ENCODE results near the gene ZNF322.

The ZNF322 gene

GRCh38 chr6:26588965-26589364, 70.6 kb downstream of the ZNF322 start:
- TF ChIP-seq, protein P1, sequence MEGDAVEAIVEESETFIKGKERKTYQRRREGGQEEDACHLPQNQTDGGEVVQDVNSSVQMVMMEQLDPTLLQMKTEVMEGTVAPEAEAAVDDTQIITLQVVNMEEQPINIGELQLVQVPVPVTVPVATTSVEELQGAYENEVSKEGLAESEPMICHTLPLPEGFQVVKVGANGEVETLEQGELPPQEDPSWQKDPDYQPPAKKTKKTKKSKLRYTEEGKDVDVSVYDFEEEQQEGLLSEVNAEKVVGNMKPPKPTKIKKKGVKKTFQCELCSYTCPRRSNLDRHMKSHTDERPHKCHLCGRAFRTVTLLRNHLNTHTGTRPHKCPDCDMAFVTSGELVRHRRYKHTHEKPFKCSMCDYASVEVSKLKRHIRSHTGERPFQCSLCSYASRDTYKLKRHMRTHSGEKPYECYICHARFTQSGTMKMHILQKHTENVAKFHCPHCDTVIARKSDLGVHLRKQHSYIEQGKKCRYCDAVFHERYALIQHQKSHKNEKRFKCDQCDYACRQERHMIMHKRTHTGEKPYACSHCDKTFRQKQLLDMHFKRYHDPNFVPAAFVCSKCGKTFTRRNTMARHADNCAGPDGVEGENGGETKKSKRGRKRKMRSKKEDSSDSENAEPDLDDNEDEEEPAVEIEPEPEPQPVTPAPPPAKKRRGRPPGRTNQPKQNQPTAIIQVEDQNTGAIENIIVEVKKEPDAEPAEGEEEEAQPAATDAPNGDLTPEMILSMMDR (IDR thresholded peaks at IDR 0.05; ENCODE audit: control extremely low read depth, extremely low read depth, low read depth, missing control alignments) = no peak
- ChIA-PET CTCF (interaction anchor here (0.8 to 1.6 kb wide), 3 partner anchors 12 to 247 kb away, joined by 3 read pairs; no protein-coding TSS in a partner anchor), POLR2A (no interaction called here)
- no peak for DNase-seq (ENCODE audit: extremely low spot score)
